Sigmoid colon (tissue), 7 donors: Measurements from ENCODE around the gene POU2F3. TPM values are rescaled to one million over a fixed set of nuclear protein-coding genes. Genes with fewer than 3 reads are reported as not detected.

Experiments used
- DNase-seq: peaks from one replicate; pipeline ENCODE4 v3.0.0-alpha.2; 2019
- H3K27ac ChIP-seq, 4 donors: fragments of 200-600 bp; sonication (generic); one replicate each; pipeline ENCODE4 v1.5.1; 2016 to 2019; ENCODE audit warnings: mild to moderate bottlenecking in 1 of 4
- H3K27me3 ChIP-seq, 3 donors: fragments of 200-600 bp; sonication (generic); one replicate each; pipeline ENCODE4 v1.5.1; 2019; ENCODE audit warnings: mild to moderate bottlenecking in 1 of 3
- H3K36me3 ChIP-seq, 4 donors: fragments of 200-600 bp; sonication (generic); one replicate each; pipeline ENCODE4 v1.5.1; 2016 to 2019
- H3K4me1 ChIP-seq, 4 donors: fragments of 200-600 bp; sonication (generic); one replicate each; pipeline ENCODE4 v1.5.1; 2017 to 2019
- H3K4me3 ChIP-seq, 4 donors: fragments of 200-600 bp; sonication (generic); one replicate each; pipeline ENCODE4 v1.5.1; 2017 to 2019; ENCODE audit warnings: mild to moderate bottlenecking in 2 of 4, moderate library complexity in 1 of 4
- H3K9me3 ChIP-seq, 4 donors: fragments of 200-600 bp in 3 of 4; sonication (generic) in 3 of 4; one replicate each; pipeline versions ENCODE4 v1.5.1 to v1.6.1; 2013 to 2019
- EP300 ChIP-seq, 4 donors: sonication (generic); formaldehyde crosslinking; IDR thresholded peaks; one replicate each; pipeline ENCODE4 v1.6.1; 2017; ENCODE audit warnings: antibody characterized with exemption in 4 of 4
- POLR2A ChIP-seq, 2 donors: fragments of 450-650 bp; IDR thresholded peaks; one replicate each; pipeline ENCODE4 v1.6.1; 2016; ENCODE audit warnings: antibody characterized with exemption in 2 of 2, mild to moderate bottlenecking in 2 of 2, moderate library complexity in 2 of 2
- POLR2AphosphoS5 ChIP-seq, 4 donors: sonication (generic); formaldehyde crosslinking; IDR thresholded peaks; one replicate each; pipeline ENCODE4 v1.6.1; 2017; ENCODE audit warnings: antibody characterized with exemption in 4 of 4
- WGBS, 2 donors: extraction: QIAGEN DNeasy Blood & Tissue Kit; methylation state at CpG; one replicate each; pipeline ENCODE4 v1.1.7; 2013; 5-methylcytosine and 5-hydroxymethylcytosine counted together
- intact Hi-C: fragments of 100-400 bp; cut with DNase I; formaldehyde crosslinking; loops from one replicate; pipeline ENCODE4 v1.15.1; 2023
- polyA plus RNA-seq, 3 donors: library from polyadenylated mRNA; stranded (reverse); fragments of 200-250 nt; gene quantifications; one replicate each; pipeline ENCODE4 v1.2.3, GENCODE V29; 2013
- total RNA-seq, 4 donors: library from RNA; depleted of rRNA; stranded (reverse); fragments of >200 nt; gene quantifications; one replicate each; pipeline ENCODE4 v1.1.0, GENCODE V29; 2016
- TF ChIP-seq, protein P1 (sequence below), 4 experiments: fragments of 450-650 bp in 3 of 4; fragments of 200-600 bp in 1 of 4; IDR thresholded peaks; one replicate each; pipeline ENCODE4 v1.5.1; 2016 to 2019; ENCODE audit warnings: antibody characterized with exemption in 4 of 4, mild to moderate bottlenecking in 3 of 4, moderate library complexity in 2 of 4
- donor health status: healthy with polysubstance abuse.
- donor health status: Bipolar disorder and iron deficiency.
- donor health status: healthy.

Gene POU2F3
- total and polyA plus RNA-seq, 7 donors, result 0.92 to 1.8 (median 1.3) TPM; not detected in 4

DNA sequence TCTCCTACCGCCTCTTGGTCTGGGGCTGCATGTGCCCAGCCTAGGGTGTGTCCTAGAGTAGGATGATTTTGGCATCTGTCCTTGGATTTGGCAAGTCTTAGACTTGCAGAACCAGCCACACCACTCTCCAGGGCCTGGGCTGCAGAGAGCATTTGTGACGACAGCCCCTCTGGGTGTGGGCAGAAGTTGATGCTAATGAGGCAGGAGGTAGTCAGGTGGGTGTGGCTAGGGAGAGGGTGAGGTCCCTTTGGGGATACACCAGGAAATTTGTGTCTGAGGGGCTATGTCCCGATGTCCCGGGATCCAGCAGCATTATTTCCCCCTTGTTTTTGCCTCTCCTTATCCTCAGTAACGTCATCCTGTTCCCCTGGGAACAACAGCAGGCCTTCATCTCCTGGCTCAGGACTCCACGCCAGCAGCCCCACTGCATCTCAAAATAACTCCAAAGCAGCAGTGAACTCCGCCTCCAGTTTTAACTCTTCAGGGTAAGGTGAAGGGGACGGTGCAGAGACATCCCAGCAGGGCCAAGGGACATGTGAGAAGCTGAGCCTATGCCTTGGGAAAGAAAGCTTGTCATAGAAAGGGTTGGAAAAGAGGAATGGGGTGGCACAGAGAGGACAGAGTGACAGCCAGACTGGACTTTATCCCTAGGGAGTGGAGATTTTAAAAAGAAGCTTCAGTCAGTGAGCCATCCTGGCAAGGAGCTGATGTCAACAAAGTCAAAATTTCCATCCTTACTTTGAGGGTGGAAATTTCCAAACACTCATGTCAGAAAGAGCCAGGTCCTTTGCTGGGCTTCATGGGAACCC, 77.1 kb downstream of the POU2F3 start:
- no peaks in the 10 kb centered on the region for H3K27me3 ChIP-seq
- peak in 1 of 4 donors; percentile 10 for TF ChIP-seq POLR2AphosphoS5 (IDR thresholded peaks at IDR 0.05)
- TF ChIP-seq, protein P1, sequence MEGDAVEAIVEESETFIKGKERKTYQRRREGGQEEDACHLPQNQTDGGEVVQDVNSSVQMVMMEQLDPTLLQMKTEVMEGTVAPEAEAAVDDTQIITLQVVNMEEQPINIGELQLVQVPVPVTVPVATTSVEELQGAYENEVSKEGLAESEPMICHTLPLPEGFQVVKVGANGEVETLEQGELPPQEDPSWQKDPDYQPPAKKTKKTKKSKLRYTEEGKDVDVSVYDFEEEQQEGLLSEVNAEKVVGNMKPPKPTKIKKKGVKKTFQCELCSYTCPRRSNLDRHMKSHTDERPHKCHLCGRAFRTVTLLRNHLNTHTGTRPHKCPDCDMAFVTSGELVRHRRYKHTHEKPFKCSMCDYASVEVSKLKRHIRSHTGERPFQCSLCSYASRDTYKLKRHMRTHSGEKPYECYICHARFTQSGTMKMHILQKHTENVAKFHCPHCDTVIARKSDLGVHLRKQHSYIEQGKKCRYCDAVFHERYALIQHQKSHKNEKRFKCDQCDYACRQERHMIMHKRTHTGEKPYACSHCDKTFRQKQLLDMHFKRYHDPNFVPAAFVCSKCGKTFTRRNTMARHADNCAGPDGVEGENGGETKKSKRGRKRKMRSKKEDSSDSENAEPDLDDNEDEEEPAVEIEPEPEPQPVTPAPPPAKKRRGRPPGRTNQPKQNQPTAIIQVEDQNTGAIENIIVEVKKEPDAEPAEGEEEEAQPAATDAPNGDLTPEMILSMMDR (IDR thresholded peaks at IDR 0.05), result no peak
- DNase-seq, result peak; percentile 78
- no peak overlapping the region for H3K4me3 ChIP-seq
- H3K9me3 ChIP-seq, result no peaks in the 10 kb centered on the region
- H3K4me1 ChIP-seq, result peaks cover 0 to 15% (median 12%) of the 10 kb centered on the region in 4 donors
- intact Hi-C loops, result no loop called here
- whole genome bisulfite sequencing, 2 donors, result 7 to 35% methylated on average over 8 of the region's 8 CpGs
- H3K36me3 ChIP-seq, result no peaks in the 10 kb centered on the region
- peak overlapping the region; percentile 32 to 63 (median 52) for H3K27ac ChIP-seq

DNA sequence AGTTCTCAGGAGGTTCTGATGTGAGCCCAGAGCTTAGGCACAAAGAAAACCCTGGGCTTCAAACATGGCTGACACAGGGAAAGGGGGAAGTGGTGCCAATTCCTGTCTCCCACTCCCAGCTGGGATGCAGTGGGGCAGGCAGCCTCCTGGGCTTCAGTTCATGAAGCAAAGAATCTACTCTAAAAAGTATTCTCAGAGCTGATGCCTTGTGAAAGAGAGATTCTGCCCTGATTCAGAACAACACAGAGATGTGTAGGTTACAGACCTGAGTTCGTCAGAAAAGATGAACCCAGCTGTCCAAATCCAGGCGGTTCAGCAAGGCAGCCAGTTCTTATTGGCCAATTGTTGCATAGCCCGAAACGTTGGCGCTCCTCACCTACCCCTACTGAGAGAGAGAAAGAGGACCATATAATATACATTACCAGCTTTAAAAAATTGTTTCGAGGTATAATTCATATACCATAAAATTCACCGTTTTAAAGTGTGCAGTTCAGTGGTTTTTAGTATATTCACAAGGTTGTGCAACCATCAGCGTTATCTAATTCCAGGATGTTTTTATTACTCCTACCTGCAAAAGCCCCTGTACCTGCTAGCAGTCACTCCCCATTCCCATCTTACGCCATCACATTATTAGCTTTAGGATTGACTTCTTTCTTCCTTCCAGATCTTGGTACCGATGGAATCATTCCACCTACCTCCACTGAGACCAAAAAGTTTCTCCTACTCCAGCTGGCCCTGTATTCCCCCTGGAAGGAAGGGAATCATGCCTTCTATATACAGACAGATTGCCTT, 77.9 kb downstream of the POU2F3 start:
- Histone ChIP-seq H3K27ac (peak overlapping the region; percentile 32 to 63 (median 52)), H3K4me1 (peaks cover 0 to 15% (median 12%) of the 10 kb centered on the region in 4 donors), H3K36me3 (no peaks in the 10 kb centered on the region), H3K4me3 (no peak overlapping the region), H3K9me3 (no peaks in the 10 kb centered on the region), H3K27me3 (no peaks in the 10 kb centered on the region)
- TF ChIP-seq EP300 (IDR thresholded peaks at IDR 0.05), result no peak
- TF ChIP-seq POLR2A (IDR thresholded peaks at IDR 0.05), result no peak
- TF ChIP-seq, protein P1 (IDR thresholded peaks at IDR 0.05), result no peak
- intact Hi-C loops, result no loop called here
- no peak for DNase-seq
- 84 to 85% methylated on average over 10 of the region's 10 CpGs for WGBS, 2 donors

DNA sequence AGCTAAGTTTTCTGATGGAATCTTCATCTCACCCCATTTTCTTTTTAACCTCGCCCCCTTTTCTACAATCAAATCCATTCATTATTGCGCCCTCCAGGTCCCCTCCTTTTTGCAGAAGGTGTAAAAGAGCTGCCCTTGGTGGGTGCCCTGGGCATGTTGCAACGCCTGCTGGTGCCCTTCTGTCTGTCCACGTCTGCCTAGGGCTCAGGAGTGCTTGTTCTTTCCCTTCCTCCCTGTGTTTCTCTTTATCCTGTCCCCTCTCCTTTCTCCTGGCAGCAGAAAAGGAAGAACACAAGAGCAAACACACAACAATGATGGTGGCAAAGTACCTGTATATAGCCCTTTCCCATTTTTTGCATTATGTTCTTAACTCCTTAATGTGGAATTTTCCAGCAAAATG, 79.0 kb downstream of the POU2F3 start:
- no peak for TF ChIP-seq POLR2AphosphoS5 (IDR thresholded peaks at IDR 0.05)
- no peak for TF ChIP-seq POLR2A (IDR thresholded peaks at IDR 0.05)
- TF ChIP-seq, protein P1 (IDR thresholded peaks at IDR 0.05), result no peak
- TF ChIP-seq EP300 (IDR thresholded peaks at IDR 0.05), result no peak
- WGBS, 2 donors, result 88 to 89% methylated on average over 4 of the region's 4 CpGs

DNA sequence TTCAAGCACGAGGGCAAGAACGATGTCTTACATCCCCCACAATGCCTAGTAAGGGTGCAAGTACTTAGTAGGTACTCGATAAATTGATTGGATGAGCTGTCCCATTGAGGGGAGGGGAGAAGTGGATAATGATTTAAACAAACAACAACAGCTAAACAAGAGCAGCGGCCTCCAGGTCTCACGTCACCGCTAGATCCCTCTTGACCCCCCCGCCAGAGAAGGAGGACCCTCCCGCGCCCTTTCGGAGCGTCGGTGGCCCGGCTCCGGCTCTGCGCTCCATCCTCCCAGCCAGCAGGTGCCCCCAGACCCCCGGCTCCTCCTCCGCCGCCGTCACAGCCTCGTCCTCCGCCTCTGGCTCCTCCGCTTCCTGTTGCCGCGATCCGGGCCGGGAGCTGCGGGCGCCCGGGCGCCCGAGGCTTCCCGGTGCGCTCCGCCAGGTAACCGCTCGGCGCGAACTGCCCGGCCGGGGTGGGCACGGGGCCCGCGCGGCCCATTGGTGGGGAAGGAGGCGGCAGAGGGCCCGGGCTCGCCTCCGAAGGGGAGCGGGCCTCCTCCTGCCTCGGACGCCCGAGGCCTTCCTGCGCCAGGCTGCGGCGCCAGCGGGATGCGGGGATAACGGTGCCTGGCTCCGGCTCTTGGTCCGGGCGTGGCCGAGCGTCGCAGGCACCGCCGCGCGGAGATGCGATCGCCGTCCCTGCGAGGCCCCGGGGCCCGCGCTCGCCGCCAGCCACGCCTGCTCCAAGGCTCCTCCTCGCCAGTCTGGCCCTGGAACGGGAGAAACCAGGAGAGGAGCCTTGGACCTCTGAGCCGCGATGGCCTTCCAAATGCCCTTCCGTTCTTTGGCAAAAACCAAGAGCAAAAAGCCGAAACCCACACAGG, 85.2 kb downstream of the POU2F3 start, which contains the start of gene TLCD5:
TSS of gene TLCD5 (plus strand) at position 368 of the 879 bp plus-strand sequence. CDS start 2,143 bp downstream, outside the sequence.
- Histone ChIP-seq H3K27ac (peak within 1 kb of the TSS; percentile 81 to 90 (median 85)), H3K4me3 (peak within 1 kb of the TSS; percentile 44 to 70 (median 66)), H3K9me3 (no peaks in the 10 kb centered on the region), H3K27me3 (no peaks in the 10 kb centered on the region), H3K4me1 (peaks cover 0 to 18% (median 12%) of the 10 kb centered on the region in 4 donors), H3K36me3 (peaks cover 0 to 5% (median 0%) of the 10 kb centered on the region in 4 donors)
- peak; percentile 76 for DNase-seq
- intact Hi-C loops, result no loop called here
- 1 to 2% methylated on average over 84 of the region's 84 CpGs for WGBS, 2 donors
- peak in 2 of 4 donors; percentile 42 to 56 for TF ChIP-seq POLR2AphosphoS5 (IDR thresholded peaks at IDR 0.05)
- TF ChIP-seq, protein P1 (IDR thresholded peaks at IDR 0.05), result no peak

More for the DNA sequence above, 79.0 kb downstream of the POU2F3 start:
- no peak overlapping the region for H3K27ac ChIP-seq
- H3K4me3 ChIP-seq, result no peak overlapping the region
- no peaks in the 10 kb centered on the region for H3K9me3 ChIP-seq
- DNase-seq, result no peak
- no peaks in the 10 kb centered on the region for H3K27me3 ChIP-seq
- H3K36me3 ChIP-seq, result no peaks in the 10 kb centered on the region
- peaks cover 0 to 15% (median 12%) of the 10 kb centered on the region in 4 donors for H3K4me1 ChIP-seq
- intact Hi-C loops, result no loop called here
